Neural progenitor cell (in vitro differentiated cells): ENCODE measurements around the gene BRD3OS.
"Not testable (repeated sequence)": the region's sequence is repeated elsewhere in the genome, so short reads cannot be mapped to it uniquely, and the experiment has no call there.

Experiments
- CTCF ChIP-seq: fragments of 200-600 bp; sonication (generic); IDR thresholded peaks from 2 replicates; pipeline ENCODE4 v1.5.1; 2017; ENCODE audit warnings: antibody characterized with exemption, mild to moderate bottlenecking
- EZH2 ChIP-seq: fragments of 200-600 bp; sonication (generic); IDR thresholded peaks from 2 replicates; pipeline ENCODE4 v1.6.1; 2017; ENCODE audit warnings: antibody characterized with exemption, mild to moderate bottlenecking, moderate library complexity

GRCh38 chr9:134072683-134073082 is 47.4 kb downstream of the BRD3OS start:
- not testable (repeated sequence) for TF ChIP-seq CTCF, EZH2
